RWPE1 (cell line): ENCODE measurements around the gene GTF3C1.

ENCODE experiments used
- CTCF ChIA-PET: fragments of 350-600 bp; sonication (Branson Sonifier 250); formaldehyde crosslinking; extraction: SDS; loops from one replicate; lab custom pipeline; 2021; lab: Yijun Ruan, JAX
- POLR2A ChIA-PET: fragments of 400-600 bp; formaldehyde crosslinking; extraction: SDS; loops from one replicate; lab custom pipeline; 2020; ENCODE audit warnings: antibody characterized with exemption; ENCODE audit not compliant: low non-redundant PET; lab: Yijun Ruan, JAX
- DNase-seq: peaks from one replicate; pipeline ENCODE4 v3.0.0; 2012; ENCODE audit warnings: low spot score
- H3K27ac ChIP-seq: fragments of 450-650 bp; 2 replicates; pipeline ENCODE4 v1.5.1; 2017
- CTCF ChIP-seq: fragments of 450-650 bp; conservative IDR thresholded peaks from 2 replicates; pipeline ENCODE4 v1.5.1; 2017; ENCODE audit warnings: low read depth, mild to moderate bottlenecking

GTF3C1 gene

GRCh38 chr16:27414788-27415431 lies 134.8 kb downstream of the GTF3C1 start:
- ChIA-PET CTCF (no interaction called here), POLR2A (no interaction called here)
- TF ChIP-seq CTCF, result no peak
- DNase-seq, result no peak
- H3K27ac ChIP-seq, result no peak overlapping the region

DNA sequence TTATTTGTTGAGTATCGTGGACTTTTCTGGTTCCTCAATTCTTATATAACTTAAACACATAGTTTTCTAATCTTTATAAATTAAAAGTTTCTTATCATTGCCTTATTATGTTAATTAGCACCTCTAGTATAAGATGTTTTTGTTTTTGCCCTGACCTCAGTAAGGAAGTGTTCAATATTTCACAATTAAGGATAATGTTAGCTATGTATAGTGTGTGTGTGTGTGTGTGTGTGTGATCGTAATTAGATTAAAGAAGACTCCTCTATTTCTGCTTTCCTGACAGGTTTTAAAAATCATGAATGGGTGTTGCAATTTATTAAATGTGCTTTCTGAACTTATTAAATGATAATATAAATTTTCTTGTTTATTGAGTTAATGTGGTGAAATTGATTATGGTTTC lies 135.8 kb downstream of the GTF3C1 start:
- no peak for TF ChIP-seq CTCF
- ChIA-PET CTCF (no interaction called here), POLR2A (no interaction called here)
- no peak overlapping the region for H3K27ac ChIP-seq
- DNase-seq, result no peak

GRCh38 chr16:27410761-27411160 lies 139.0 kb downstream of the GTF3C1 start:
- TF ChIP-seq CTCF, result no peak
- no peak for DNase-seq
- CTCF ChIA-PET, result interaction anchor here (0.6 kb wide), 1 partner anchor 114 kb away, joined by 4 read pairs; no protein-coding TSS in a partner anchor
- POLR2A ChIA-PET, result no interaction called here
- no peak overlapping the region for H3K27ac ChIP-seq
